Activated CD8-positive, alpha-beta T cell treated with anti-CD3 and anti-CD28 coated beads, Interleukin-2, amount 10 ng/mL, durations not matched to agents 7 days and 5 days (primary cell): ENCODE results near the gene ELANE. TPM values are rescaled to one million over a fixed set of nuclear protein-coding genes. Genes with fewer than 3 reads are reported as not detected.

Experiments used
- ATAC-seq: fragments of 150-1000 bp; cut with Tn5 transposase; one replicate; pipeline ENCODE4 v1.10.0; 2021; ENCODE audit warnings: moderate library complexity
- CTCF ChIA-PET: fragments of 350-600 bp; sonication (Branson Sonifier 250); formaldehyde crosslinking; loops from one replicate; lab custom pipeline; 2021; ENCODE audit warnings: antibody characterized with exemption; lab: Charles Lee
- POLR2A ChIA-PET: fragments of 350-600 bp; sonication (Branson Sonifier 250); formaldehyde crosslinking; loops from one replicate; lab custom pipeline; 2021; ENCODE audit warnings: antibody characterized with exemption; lab: Charles Lee
- DNase-seq: peaks from one replicate; pipeline ENCODE4 v3.0.0-alpha.2; 2020
- H3K27ac Mint-ChIP-seq: one replicate; pipeline ENCODE4 v1.8.0; 2021; ENCODE audit warnings: mild to moderate bottlenecking, mixed read lengths
- H3K27me3 Mint-ChIP-seq: one replicate; pipeline ENCODE4 v1.8.0; 2021; ENCODE audit warnings: low read depth, mixed read lengths
- H3K36me3 Mint-ChIP-seq: one replicate; pipeline ENCODE4 v1.8.0; 2021; ENCODE audit warnings: low read depth, mixed read lengths
- H3K4me1 Mint-ChIP-seq: one replicate; pipeline ENCODE4 v1.8.0; 2021; ENCODE audit warnings: low read depth, mixed read lengths
- H3K4me3 Mint-ChIP-seq: one replicate; pipeline ENCODE4 v1.8.0; 2021; ENCODE audit warnings: mild to moderate bottlenecking, mixed read lengths
- H3K9me3 Mint-ChIP-seq: one replicate; pipeline ENCODE4 v1.8.0; 2022; ENCODE audit warnings: mixed read lengths; ENCODE audit not compliant: insufficient read depth
- total RNA-seq, 2 experiments: library from RNA; stranded (reverse); gene quantifications; one replicate each; pipeline ENCODE4 v1.2.3, GENCODE V29; 2021

ELANE gene
- total RNA-seq: not detected

DNA sequence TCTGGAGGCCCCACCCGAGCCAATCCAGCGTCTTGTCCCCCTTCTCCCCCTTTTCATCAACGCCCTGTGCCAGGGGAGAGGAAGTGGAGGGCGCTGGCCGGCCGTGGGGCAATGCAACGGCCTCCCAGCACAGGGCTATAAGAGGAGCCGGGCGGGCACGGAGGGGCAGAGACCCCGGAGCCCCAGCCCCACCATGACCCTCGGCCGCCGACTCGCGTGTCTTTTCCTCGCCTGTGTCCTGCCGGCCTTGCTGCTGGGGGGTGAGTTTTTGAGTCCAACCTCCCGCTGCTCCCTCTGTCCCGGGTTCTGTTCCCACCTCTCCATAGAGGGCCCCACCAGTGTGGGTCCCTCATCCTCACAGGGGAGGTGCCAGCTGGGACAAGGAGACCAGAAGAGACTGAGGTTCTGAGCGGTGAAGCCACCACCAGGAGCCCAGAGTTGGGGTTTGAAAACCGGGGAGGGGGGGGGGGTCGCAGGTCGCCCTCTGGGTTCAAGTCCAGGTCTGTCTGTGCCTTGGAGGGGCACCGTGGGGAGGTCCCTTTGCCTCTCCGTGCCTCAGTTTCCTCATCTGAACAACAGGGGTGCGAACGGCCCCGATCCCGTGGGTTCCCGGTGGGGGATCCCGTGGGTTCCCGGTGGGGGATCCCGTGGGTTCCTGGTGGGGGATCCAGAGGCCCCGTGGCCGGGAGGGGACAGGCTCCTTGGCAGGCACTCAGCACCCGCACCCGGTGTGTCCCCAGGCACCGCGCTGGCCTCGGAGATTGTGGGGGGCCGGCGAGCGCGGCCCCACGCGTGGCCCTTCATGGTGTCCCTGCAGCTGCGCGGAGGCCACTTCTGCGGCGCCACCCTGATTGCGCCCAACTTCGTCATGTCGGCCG is at the start of gene ELANE:
Gene ELANE, plus strand, starts transcription at position 168 of the 878 bp plus-strand sequence. Its CDS starts 26 bp downstream, at position 194.
- H3K36me3 Mint-ChIP-seq: no peaks in the 10 kb centered on the region
- ChIA-PET CTCF (no interaction called here), POLR2A (no interaction called here)
- H3K4me3 Mint-ChIP-seq: no peak within 1 kb of the TSS
- H3K4me1 Mint-ChIP-seq: no peaks in the 10 kb centered on the region
- ATAC-seq (no peak), DNase-seq (no peak)
- no peaks in the 10 kb centered on the region for H3K9me3 Mint-ChIP-seq
- no peak within 1 kb of the TSS for H3K27ac Mint-ChIP-seq
- no peaks in the 10 kb centered on the region for H3K27me3 Mint-ChIP-seq

DNA sequence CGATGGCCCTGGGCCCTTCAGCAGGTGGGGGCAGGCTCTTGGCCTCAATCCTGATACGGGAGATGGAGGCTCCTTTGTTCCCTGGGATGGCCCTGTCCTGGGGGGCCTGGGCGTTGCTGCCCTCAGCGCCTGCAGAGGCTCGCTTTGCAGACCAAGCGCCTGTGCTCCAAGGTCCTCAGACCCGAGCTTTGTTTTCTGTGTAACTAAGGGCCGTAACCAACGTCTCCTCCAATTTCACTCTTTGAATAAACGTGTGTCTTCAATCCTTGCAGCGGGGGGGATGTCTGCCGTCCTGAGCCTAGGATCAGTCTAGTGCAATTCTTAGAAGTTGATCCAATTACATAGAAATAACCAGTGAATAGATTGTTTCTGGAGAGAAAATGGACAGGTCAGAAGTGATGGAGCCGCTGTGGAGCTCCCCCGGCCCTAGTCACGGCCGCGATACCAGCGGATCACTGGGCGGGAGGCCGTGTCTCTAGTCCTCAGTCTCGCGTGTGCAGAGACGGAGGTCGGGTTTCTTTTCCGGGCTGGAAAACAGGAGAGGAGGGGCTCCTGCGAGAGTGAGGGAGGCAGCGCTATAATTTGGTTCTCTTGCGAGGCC is 49.5 kb upstream of the ELANE start:
- Mint-ChIP-seq H3K27ac (no peak overlapping the region), H3K27me3 (no peaks in the 10 kb centered on the region), H3K4me3 (no peak overlapping the region), H3K36me3 (peaks cover 67% of the 10 kb centered on the region), H3K4me1 (peaks cover 45% of the 10 kb centered on the region), H3K9me3 (no peaks in the 10 kb centered on the region)
- ATAC-seq (no peak), DNase-seq (no peak)
- CTCF ChIA-PET: no interaction called here
- POLR2A ChIA-PET: interaction anchor here (0.8 kb wide), 1 partner anchor 61 kb away, joined by 3 read pairs; no protein-coding TSS in a partner anchor

DNA sequence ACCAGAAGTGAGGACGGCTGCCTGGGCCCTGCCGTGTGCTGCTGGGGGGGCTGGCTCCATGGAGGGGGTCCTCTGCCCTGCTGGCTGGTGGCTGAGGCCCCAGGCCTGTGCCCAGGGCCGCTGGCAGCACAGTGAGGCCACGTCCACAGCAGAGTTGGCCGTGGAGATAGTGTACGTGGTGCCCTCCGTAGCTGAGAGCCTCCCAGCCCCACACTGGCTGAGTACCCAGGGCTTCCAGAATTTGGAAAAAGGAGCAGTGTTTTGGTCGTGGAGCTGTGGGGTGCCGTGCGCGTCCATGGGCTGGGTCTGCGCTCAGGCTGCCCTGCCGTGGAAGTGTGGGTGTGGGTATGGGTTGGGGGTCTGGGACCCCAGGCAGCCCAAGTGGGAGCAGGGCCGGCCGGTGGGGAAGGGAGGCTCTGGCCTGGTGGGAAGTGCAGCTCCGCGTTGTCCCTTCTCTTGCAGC is 49.0 kb upstream of the ELANE start:
- Mint-ChIP-seq H3K27ac (no peak overlapping the region), H3K4me3 (no peak overlapping the region), H3K4me1 (peaks cover 46% of the 10 kb centered on the region), H3K9me3 (no peaks in the 10 kb centered on the region), H3K36me3 (peaks cover 72% of the 10 kb centered on the region), H3K27me3 (no peaks in the 10 kb centered on the region)
- ChIA-PET POLR2A (interaction anchor here (0.8 kb wide), 1 partner anchor 61 kb away, joined by 3 read pairs; no protein-coding TSS in a partner anchor), CTCF (no interaction called here)
- ATAC-seq (no peak), DNase-seq (no peak)

DNA sequence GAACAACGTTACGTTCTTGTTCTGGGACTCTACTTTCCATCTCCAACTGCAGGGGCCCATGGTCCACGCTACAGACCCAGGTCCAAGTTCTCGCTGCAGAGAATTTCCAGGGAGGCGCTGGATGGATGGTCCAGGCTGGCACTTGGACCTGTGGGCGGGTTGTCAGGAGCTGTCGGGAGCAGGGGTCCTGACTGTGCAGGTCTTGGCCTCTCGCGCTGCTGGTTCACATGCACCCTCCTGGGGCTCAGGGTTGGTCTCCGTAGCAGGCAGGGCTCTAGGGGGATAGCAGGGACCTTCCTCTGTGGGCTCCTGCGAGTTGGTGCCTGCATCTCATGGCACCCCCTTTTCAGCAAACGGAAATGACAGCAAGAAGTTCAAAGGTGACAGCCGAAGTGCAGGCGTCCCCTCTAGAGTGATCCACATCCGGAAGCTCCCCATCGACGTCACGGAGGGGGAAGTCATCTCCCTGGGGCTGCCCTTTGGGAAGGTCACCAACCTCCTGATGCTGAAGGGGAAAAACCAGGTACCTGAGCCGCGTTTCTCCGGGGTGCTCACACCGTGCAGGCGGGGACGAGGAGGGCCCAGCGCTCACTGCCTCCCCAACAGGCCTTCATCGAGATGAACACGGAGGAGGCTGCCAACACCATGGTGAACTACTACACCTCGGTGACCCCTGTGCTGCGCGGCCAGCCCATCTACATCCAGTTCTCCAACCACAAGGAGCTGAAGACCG is 48.3 kb upstream of the ELANE start:
- no peak overlapping the region for H3K27ac Mint-ChIP-seq
- no peak for DNase-seq
- ATAC-seq: no peak

DNA sequence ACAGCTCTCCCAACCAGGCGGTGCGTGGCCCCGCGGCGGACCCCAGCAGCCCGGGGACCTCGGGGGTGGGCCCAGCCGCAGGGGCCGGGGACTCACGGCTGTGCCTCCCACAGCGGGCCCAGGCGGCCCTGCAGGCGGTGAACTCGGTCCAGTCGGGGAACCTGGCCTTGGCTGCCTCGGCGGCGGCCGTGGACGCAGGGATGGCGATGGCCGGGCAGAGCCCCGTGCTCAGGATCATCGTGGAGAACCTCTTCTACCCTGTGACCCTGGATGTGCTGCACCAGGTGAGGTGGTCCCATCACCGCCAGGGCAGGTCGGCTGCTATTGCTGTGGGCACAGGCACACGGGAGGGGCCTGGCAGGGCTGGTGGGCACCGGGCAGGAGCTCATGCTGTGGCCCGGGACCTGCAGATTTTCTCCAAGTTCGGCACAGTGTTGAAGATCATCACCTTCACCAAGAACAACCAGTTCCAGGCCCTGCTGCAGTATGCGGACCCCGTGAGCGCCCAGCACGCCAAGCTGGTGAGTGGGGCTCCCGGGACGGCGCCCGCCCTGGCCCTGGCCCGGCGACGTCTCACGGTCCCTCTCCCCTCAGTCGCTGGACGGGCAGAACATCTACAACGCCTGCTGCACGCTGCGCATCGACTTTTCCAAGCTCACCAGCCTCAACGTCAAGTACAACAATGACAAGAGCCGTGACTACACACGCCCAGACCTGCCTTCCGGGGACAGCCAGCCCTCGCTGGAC is 47.5 kb upstream of the ELANE start:
- no peaks in the 10 kb centered on the region for H3K9me3 Mint-ChIP-seq
- H3K27me3 Mint-ChIP-seq: no peaks in the 10 kb centered on the region
- POLR2A ChIA-PET: interaction anchor here (0.9 kb wide), 1 partner anchor 9 kb away, joined by 3 read pairs; no protein-coding TSS in a partner anchor
- H3K36me3 Mint-ChIP-seq: peaks cover 68% of the 10 kb centered on the region
- CTCF ChIA-PET: no interaction called here
- no peak for DNase-seq
- H3K4me3 Mint-ChIP-seq: no peak overlapping the region
- no peak for ATAC-seq
- no peak overlapping the region for H3K27ac Mint-ChIP-seq
- H3K4me1 Mint-ChIP-seq: peaks cover 42% of the 10 kb centered on the region

More for the DNA sequence above, 48.3 kb upstream of the ELANE start:
- Mint-ChIP-seq H3K4me1 (peaks cover 46% of the 10 kb centered on the region), H3K9me3 (no peaks in the 10 kb centered on the region), H3K36me3 (peaks cover 69% of the 10 kb centered on the region), H3K4me3 (no peak overlapping the region), H3K27me3 (no peaks in the 10 kb centered on the region)
- POLR2A ChIA-PET: no interaction called here
- CTCF ChIA-PET: no interaction called here

DNA sequence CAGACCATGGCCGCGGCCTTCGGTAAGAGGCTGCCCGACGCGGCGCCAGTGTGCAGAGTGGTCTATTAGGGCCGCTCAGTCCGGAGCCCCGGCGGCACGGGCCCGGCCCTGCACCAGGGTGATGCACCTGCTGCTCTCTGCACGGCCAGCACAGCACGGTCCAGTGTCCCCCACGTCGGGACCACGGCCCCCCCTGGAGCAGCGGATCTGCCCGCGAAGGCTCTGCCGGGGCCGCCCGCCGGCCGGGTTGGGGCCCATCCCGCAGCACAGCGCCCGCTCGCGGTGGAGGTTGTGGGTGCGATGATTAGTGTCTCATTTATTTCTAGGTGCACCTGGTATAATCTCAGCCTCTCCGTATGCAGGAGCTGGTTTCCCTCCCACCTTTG is 46.9 kb upstream of the ELANE start:
- Mint-ChIP-seq H3K9me3 (no peaks in the 10 kb centered on the region), H3K4me1 (peaks cover 38% of the 10 kb centered on the region), H3K36me3 (peaks cover 69% of the 10 kb centered on the region), H3K4me3 (no peak overlapping the region), H3K27me3 (no peaks in the 10 kb centered on the region), H3K27ac (no peak overlapping the region)
- POLR2A ChIA-PET: interaction anchor here (0.9 kb wide), 1 partner anchor 8 kb away, joined by 3 read pairs; no protein-coding TSS in a partner anchor
- DNase-seq (no peak), ATAC-seq (no peak)
- CTCF ChIA-PET: no interaction called here

DNA sequence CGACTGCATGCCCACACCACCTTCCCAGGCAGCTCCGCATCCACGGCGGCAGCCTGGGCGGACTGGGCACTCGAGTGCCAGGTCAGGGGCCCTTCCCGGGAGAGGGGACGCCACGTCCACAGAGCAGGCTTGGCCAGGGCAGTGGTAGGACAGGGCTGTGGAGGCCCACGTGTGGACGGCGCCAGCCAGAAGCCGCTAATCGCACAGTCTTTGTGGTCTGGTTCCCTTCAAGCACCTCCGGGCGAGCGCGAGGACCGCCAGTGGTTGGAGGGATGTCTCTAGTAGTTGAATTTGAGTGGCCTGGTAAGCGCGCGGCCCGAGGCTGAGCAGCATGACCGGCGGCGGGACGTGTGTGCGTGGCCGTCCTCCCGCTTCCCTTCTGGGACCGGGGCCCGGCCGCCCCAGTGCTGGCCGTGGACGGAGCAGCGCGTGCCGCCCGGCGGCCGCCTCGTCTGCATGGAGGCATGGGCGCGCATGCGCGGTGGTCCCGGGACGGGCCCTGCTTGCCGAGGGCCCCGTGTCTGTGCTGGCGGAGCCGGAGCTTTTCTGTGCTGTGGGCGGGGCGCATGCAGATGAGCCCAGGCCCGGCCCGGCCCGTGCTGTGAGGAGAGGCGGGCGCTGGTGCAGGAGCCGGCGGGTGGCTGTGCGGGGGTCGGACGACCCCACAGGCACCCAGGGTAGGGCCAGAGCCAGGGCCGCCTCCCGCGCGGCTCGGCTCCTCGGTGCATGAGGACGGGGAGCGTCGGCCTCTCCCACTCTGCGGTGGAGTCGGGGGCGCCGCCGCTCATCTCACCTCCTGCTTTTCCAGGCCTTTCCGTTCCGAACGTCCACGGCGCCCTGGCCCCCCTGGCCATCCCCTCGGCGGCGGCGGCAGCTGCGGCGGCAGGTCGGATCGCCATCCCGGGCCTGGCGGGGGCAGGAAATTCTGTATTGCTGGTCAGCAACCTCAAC is 46.2 kb upstream of the ELANE start:
- Mint-ChIP-seq H3K9me3 (no peaks in the 10 kb centered on the region), H3K4me1 (peaks cover 32% of the 10 kb centered on the region), H3K36me3 (peaks cover 70% of the 10 kb centered on the region), H3K4me3 (no peak overlapping the region), H3K27me3 (no peaks in the 10 kb centered on the region), H3K27ac (no peak overlapping the region)
- POLR2A ChIA-PET: interaction anchor here (0.9 kb wide), 1 partner anchor 7 kb away, joined by 3 read pairs; no protein-coding TSS in a partner anchor
- ATAC-seq: no peak
- CTCF ChIA-PET: no interaction called here
- DNase-seq: no peak

DNA sequence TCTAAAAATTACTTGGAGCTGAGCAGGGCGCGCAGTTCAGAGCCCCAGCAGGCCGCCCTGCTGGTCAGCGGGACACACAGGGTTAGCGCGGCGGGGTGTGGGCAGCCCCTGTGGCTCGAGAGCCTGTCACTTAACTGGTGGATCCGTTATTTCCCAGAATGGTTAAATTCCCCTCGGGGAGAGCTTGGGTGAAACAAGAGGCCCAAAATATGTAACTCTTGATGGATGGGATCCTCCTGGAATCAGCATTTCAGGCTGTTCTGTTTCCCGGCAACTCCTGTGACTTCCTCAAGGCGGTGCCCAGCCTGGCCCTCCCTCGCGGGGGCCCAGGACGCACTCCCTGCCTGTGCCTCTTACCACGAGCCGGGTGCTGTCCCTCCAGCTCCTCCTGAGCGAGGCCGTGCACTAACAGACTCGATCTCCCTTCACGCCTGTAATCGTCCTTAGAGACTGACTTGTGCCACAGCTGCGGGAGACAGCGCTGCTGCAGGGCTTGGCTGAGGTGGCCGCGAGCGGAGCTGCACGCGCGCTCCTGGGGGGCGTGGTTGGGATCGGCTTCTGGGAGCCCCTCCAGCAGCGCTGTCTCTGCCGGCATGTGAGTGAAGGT is 45.2 kb upstream of the ELANE start:
- Mint-ChIP-seq H3K4me3 (no peak overlapping the region), H3K4me1 (peaks cover 21% of the 10 kb centered on the region), H3K36me3 (peaks cover 72% of the 10 kb centered on the region), H3K27me3 (no peaks in the 10 kb centered on the region), H3K9me3 (no peaks in the 10 kb centered on the region), H3K27ac (no peak overlapping the region)
- POLR2A ChIA-PET: interaction anchor here (0.6 to 1.2 kb wide), 2 partner anchors 9 to 60 kb away, joined by 3 read pairs; no protein-coding TSS in a partner anchor
- ATAC-seq (no peak), DNase-seq (no peak)
- CTCF ChIA-PET: no interaction called here

DNA sequence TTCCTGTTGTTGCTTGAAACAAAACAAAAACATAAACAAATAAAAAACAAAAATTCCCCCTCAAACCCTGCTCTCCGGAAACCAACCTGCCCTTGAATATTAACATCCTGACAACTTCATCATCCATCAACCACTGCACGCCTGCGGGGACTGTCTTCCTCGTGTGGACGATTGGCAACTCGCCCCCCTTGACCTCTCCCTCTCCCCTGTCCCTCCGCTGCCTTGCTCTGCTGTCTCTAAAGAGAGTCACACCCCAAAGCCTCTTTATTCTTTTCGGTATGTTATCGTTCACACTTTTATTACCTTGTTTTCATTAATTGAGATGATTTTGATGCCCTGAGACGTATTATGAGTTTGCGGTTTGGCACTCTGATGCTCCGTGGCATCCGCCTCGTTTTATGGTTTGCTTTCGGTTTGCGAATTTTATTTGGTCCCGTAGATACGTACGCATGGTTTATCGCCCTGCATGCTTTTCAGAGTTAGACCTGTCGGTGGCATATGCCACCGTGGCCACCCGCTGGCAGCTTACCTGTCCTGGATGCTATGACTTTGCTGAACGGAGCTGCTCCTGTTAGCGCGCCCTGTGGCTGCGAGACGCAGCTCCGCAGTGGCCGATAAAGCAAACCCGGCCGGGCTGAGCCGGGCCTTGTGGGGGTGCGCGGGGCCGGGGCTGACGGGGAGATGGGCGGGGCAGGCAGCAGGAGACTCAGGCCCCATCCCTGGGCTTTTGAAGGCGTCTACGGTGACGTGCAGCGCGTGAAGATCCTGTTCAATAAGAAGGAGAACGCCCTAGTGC is 44.3 kb upstream of the ELANE start:
- no peak for ATAC-seq

More for the DNA sequence above, 44.3 kb upstream of the ELANE start:
- no peaks in the 10 kb centered on the region for H3K9me3 Mint-ChIP-seq
- H3K36me3 Mint-ChIP-seq: peaks cover 66% of the 10 kb centered on the region
- POLR2A ChIA-PET: interaction anchor here (1.2 kb wide), 1 partner anchor 9 kb away, joined by 3 read pairs; no protein-coding TSS in a partner anchor
- no peak overlapping the region for H3K4me3 Mint-ChIP-seq
- H3K4me1 Mint-ChIP-seq: peaks cover 12% of the 10 kb centered on the region
- no peaks in the 10 kb centered on the region for H3K27me3 Mint-ChIP-seq
- no peak overlapping the region for H3K27ac Mint-ChIP-seq
- CTCF ChIA-PET: no interaction called here
- DNase-seq: no peak
